ENCODE results near the gene CDC25B.

Gene CDC25B

DNA sequence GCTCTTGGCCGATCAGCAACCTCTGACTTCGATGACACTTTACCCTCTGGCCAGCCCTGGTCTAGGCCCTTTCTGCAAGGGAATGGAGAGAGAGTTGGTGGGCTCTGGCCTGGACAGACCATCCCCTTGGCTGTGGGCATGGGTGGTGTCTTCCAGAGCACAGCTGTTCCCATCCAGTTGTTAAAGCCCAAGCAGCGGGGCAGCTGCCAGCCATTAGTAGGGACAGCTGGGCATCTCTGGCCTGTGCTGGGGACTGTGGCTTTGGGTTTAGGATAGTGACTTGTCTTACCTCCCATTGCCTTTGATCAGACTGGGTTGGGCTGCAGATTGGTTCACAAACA lies 2.8 kb downstream of the CDC25B start:
- CTCF ChIA-PET, result interaction anchor here (1.0 to 1.7 kb wide), 2 partner anchors 12 to 21 kb away, joined by 3 to 9 read pairs; partner anchors contain the start of gene AP5S1
- Mint-ChIP-seq H3K4me3 (peak overlapping the region; percentile 97), H3K9me3 (no peaks in the 10 kb centered on the region), H3K27ac (peak overlapping the region; percentile 98), H3K27me3 (peaks cover 4% of the 10 kb centered on the region), H3K4me1 (peaks cover 77% of the 10 kb centered on the region), H3K36me3 (peaks cover 79% of the 10 kb centered on the region)
- DNase-seq, result no peak

DNA sequence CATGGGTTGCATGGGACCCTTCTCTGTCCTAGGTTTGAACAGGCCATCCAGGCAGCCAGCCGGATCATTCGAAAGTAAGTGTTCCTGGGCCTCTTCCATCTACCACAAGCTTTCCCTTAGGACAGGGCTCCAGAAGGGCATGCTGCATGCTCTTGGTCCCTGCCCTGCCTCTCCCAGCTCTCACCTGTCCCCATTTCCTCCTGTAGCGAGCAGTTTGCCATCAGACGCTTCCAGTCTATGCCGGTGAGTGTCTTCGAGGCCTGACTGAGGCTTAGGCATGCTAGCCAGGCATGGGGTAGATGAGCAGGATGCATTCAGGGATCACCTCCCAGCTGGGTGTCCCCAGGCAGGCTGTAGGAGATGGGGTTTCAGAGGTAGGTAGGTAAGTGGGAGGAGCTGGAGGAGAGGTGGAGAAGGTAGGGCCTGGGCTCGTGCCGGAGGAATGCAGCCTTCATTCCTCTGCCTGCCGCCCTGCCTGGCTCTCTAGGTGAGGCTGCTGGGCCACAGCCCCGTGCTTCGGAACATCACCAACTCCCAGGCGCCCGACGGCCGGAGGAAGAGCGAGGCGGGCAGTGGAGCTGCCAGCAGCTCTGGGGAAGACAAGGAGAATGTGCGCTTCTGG lies 4.3 kb downstream of the CDC25B start:
- Mint-ChIP-seq H3K27me3 (peaks cover 4% of the 10 kb centered on the region), H3K4me3 (peak overlapping the region; percentile 97), H3K4me1 (peaks cover 76% of the 10 kb centered on the region), H3K27ac (peak overlapping the region; percentile 98), H3K36me3 (peaks cover 91% of the 10 kb centered on the region), H3K9me3 (no peaks in the 10 kb centered on the region)
- CTCF ChIA-PET, result interaction anchor here (0.6 to 1.7 kb wide), 2 partner anchors 19 to 85 kb away, joined by 3 to 9 read pairs; partner anchors contain the start of gene AP5S1
- no peak for DNase-seq

DNA sequence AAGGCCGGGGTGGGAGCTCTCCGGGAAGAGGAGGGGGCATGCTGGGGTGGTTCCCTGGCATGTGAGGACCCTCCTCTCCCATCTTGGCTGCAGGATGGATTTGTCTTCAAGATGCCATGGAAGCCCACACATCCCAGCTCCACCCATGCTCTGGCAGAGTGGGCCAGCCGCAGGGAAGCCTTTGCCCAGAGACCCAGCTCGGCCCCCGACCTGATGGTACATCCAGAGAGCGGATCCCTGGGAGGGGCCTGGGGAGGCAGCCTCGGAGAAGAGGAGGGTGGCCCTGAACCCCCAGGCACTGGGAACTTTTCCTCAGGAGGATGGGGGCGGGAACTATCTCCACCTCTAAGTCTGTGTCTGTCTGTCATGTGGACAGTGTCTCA lies 4.8 kb downstream of the CDC25B start:
- Mint-ChIP-seq H3K4me3 (no peak overlapping the region), H3K27ac (peak overlapping the region; percentile 98), H3K9me3 (no peaks in the 10 kb centered on the region), H3K36me3 (peaks cover 91% of the 10 kb centered on the region), H3K27me3 (peaks cover 4% of the 10 kb centered on the region), H3K4me1 (peaks cover 77% of the 10 kb centered on the region)
- CTCF ChIA-PET, result interaction anchor here (0.6 kb wide), 1 partner anchor 84 kb away, joined by 3 read pairs; no protein-coding TSS in a partner anchor
- DNase-seq, result no peak

DNA sequence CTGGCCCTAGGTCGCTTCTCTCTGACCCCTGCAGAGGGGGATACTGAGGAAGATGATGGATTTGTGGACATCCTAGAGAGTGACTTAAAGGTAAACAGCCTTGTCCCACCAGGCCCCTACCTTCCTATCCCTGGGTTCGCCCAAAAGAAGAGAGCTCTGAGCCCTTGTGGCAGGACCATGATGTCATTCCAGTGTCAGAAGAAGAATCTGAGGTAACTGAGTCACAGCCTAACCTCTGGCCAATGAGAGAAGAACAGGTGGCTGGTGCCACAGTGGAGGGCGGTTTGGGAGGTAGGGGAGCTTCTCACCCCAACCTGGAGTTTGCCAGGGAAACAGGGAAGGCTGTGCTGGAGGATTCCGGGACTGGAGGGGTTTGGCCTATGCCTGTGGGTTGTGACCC lies 5.2 kb downstream of the CDC25B start:
- peak overlapping the region; percentile 55 for H3K27ac Mint-ChIP-seq
- H3K27me3 Mint-ChIP-seq, result peaks cover 4% of the 10 kb centered on the region
- H3K4me3 Mint-ChIP-seq, result no peak overlapping the region
- no peak for DNase-seq
- H3K9me3 Mint-ChIP-seq, result no peaks in the 10 kb centered on the region
- CTCF ChIA-PET, result interaction anchor here (0.6 kb wide), 1 partner anchor 84 kb away, joined by 3 read pairs; no protein-coding TSS in a partner anchor
- H3K4me1 Mint-ChIP-seq, result peaks cover 80% of the 10 kb centered on the region
- peaks cover 93% of the 10 kb centered on the region for H3K36me3 Mint-ChIP-seq

DNA sequence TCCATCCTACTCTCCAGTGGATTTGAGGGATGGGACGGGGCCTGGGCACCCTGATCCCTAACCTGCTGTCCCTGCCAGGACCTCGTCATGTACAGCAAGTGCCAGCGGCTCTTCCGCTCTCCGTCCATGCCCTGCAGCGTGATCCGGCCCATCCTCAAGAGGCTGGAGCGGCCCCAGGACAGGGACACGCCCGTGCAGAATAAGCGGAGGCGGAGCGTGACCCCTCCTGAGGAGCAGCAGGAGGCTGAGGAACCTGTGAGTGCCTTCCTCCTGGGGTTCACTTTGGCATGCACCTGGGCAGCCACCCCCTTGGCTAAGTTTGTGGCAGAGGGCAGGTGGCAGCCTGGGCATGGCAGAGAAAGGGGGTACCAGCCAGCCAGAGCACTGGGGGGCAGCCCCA lies 5.7 kb downstream of the CDC25B start:
- H3K36me3 Mint-ChIP-seq, result peaks cover 94% of the 10 kb centered on the region
- H3K27ac Mint-ChIP-seq, result peak overlapping the region; percentile 52
- H3K9me3 Mint-ChIP-seq, result no peaks in the 10 kb centered on the region
- H3K4me1 Mint-ChIP-seq, result peaks cover 84% of the 10 kb centered on the region
- peaks cover 4% of the 10 kb centered on the region for H3K27me3 Mint-ChIP-seq
- no peak overlapping the region for H3K4me3 Mint-ChIP-seq
- no peak for DNase-seq
- CTCF ChIA-PET, result no interaction called here

DNA sequence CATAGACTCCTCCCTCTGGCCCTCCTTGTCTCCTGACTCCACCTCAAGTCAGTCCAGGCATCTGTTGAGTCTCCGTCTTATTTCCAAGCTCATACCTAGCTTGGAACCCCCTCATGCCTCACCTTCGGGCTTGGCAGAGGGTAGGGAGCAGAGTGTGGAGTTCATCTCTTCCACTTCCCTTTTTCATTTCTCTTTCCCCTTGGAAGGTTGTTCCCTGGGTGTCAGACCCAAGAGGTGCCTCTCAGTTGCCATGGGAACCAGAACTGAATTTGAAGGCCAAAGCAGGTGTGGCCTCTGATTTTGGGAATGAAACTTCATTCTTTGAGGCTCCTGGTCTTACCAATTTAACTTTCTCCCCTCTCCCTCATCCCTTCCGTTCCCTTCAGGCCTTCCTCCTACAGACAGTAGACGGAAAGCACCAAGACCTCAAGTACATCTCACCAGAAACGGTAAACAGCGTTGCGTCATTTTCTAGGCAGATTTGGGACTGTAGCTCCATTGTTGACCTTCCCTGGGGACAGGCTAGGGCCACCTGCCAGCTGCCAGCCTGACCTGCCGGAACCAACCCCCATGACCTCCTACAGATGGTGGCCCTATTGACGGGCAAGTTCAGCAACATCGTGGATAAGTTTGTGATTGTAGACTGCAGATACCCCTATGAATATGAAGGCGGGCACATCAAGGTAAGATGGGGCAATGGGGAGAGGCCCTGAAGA lies 6.6 kb downstream of the CDC25B start:
- peak overlapping the region; percentile 36 for H3K4me3 Mint-ChIP-seq
- H3K9me3 Mint-ChIP-seq, result no peaks in the 10 kb centered on the region
- CTCF ChIA-PET, result no interaction called here
- peaks cover 88% of the 10 kb centered on the region for H3K36me3 Mint-ChIP-seq
- peak overlapping the region; percentile 77 for H3K27ac Mint-ChIP-seq
- H3K27me3 Mint-ChIP-seq, result peaks cover 2% of the 10 kb centered on the region
- DNase-seq, result no peak
- H3K4me1 Mint-ChIP-seq, result peaks cover 93% of the 10 kb centered on the region

DNA sequence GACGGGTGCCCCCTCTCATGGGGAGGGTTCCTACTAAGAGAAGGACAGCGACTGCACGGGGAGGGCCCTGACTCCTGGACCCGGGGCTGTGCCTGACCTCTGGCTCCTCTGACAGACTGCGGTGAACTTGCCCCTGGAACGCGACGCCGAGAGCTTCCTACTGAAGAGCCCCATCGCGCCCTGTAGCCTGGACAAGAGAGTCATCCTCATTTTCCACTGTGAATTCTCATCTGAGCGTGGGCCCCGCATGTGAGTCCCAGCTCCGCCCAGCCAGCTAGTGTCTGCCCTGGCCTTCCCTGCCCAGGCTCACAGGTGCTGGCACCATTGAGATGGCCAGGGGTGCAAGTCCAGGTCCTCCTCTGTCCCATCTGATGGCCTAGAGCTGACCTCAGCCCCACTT lies 7.2 kb downstream of the CDC25B start:
- CTCF ChIA-PET, result no interaction called here
- Mint-ChIP-seq H3K4me3 (no peak overlapping the region), H3K36me3 (peaks cover 84% of the 10 kb centered on the region)

DNA sequence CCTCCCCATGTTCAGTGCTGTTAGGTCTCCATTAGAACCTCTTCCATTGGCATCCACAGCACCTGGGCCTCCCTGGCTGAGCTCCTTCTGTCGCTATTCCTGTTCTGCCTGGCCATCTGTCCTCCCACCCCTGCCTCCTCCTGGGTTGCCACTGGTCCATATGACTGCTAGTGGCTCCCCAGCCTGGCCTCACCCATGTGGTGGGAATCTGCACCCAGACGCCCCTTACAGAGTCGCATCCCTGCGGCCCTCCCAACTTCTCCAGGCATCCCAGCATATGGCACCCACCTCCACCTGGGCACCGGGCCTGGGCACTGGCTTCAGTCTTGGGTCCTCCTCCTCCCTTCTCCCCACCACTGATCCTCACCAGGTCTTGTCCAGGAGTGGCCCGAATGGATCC lies 7.7 kb downstream of the CDC25B start:
- peaks cover 92% of the 10 kb centered on the region for H3K4me1 Mint-ChIP-seq
- H3K4me3 Mint-ChIP-seq, result no peak overlapping the region
- CTCF ChIA-PET, result no interaction called here
- H3K36me3 Mint-ChIP-seq, result peaks cover 79% of the 10 kb centered on the region
- DNase-seq, result no peak
- no peaks in the 10 kb centered on the region for H3K9me3 Mint-ChIP-seq
- no peaks in the 10 kb centered on the region for H3K27me3 Mint-ChIP-seq
- peak overlapping the region; percentile 86 for H3K27ac Mint-ChIP-seq

More for the DNA sequence above, 7.2 kb downstream of the CDC25B start:
- Mint-ChIP-seq H3K4me1 (peaks cover 95% of the 10 kb centered on the region), H3K27ac (peak overlapping the region; percentile 86), H3K27me3 (no peaks in the 10 kb centered on the region), H3K9me3 (no peaks in the 10 kb centered on the region)
- no peak for DNase-seq

DNA sequence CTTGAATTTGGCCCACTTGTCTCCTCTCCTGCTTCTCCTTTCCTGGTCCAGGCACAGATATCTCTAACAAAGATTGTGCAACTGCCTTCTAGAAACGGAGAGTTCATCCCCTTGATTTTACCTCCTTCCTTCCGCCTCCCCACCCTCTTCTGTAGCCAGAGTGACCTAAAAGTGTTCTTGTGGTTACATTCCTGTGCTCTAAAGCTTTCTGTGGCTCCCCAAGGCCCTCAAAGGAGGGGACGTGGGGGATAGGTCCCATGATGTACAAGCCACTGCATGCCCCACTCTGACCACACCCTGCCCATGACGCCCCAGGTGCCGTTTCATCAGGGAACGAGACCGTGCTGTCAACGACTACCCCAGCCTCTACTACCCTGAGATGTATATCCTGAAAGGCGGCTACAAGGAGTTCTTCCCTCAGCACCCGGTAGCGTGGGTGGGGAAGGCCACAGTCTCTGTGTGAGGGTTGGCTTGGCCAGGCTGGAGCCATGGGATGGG lies 8.2 kb downstream of the CDC25B start:
- Mint-ChIP-seq H3K36me3 (peaks cover 74% of the 10 kb centered on the region), H3K4me3 (no peak overlapping the region), H3K9me3 (no peaks in the 10 kb centered on the region), H3K27ac (peak overlapping the region; percentile 86), H3K4me1 (peaks cover 88% of the 10 kb centered on the region), H3K27me3 (no peaks in the 10 kb centered on the region)
- CTCF ChIA-PET, result interaction anchor here (0.6 to 1.6 kb wide), 2 partner anchors 14 to 17 kb away, joined by 3 to 6 read pairs; no protein-coding TSS in a partner anchor
- DNase-seq, result no peak

DNA sequence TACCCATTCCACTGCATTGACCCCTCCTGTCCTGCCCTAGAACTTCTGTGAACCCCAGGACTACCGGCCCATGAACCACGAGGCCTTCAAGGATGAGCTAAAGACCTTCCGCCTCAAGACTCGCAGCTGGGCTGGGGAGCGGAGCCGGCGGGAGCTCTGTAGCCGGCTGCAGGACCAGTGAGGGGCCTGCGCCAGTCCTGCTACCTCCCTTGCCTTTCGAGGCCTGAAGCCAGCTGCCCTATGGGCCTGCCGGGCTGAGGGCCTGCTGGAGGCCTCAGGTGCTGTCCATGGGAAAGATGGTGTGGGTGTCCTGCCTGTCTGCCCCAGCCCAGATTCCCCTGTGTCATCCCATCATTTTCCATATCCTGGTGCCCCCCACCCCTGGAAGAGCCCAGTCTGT lies 8.7 kb downstream of the CDC25B start:
- Mint-ChIP-seq H3K27ac (peak overlapping the region; percentile 19), H3K36me3 (peaks cover 70% of the 10 kb centered on the region), H3K9me3 (no peaks in the 10 kb centered on the region), H3K4me3 (no peak overlapping the region), H3K27me3 (no peaks in the 10 kb centered on the region), H3K4me1 (peaks cover 86% of the 10 kb centered on the region)
- CTCF ChIA-PET, result interaction anchor here (0.6 to 1.6 kb wide), 2 partner anchors 14 to 16 kb away, joined by 3 to 6 read pairs; no protein-coding TSS in a partner anchor
- DNase-seq, result no peak

DNA sequence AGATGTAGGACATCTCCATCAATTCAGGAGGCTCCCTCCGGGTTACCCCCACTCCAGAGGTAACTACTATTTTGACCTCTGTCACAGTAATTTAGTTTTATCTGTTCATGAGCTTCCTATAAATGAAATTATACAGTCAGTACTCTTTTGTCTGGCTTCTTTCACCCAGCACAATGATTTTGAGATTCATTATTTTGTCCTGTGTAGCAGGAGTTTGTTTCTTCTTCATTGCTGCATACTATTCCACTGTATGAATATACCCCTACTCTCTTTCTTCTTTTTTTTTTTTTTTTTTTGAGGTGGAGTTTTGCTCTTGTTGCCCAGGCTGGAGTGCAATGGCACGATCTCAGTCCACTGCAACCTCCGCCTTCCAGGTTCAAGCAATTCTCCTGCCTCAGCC lies 12.4 kb downstream of the CDC25B start:
- H3K27ac Mint-ChIP-seq, result peak overlapping the region; percentile 37
- peaks cover 85% of the 10 kb centered on the region for H3K4me1 Mint-ChIP-seq
- peaks cover 41% of the 10 kb centered on the region for H3K36me3 Mint-ChIP-seq
- no peaks in the 10 kb centered on the region for H3K9me3 Mint-ChIP-seq
- no peak overlapping the region for H3K4me3 Mint-ChIP-seq
- no peaks in the 10 kb centered on the region for H3K27me3 Mint-ChIP-seq
- CTCF ChIA-PET, result no interaction called here
- no peak for DNase-seq

DNA sequence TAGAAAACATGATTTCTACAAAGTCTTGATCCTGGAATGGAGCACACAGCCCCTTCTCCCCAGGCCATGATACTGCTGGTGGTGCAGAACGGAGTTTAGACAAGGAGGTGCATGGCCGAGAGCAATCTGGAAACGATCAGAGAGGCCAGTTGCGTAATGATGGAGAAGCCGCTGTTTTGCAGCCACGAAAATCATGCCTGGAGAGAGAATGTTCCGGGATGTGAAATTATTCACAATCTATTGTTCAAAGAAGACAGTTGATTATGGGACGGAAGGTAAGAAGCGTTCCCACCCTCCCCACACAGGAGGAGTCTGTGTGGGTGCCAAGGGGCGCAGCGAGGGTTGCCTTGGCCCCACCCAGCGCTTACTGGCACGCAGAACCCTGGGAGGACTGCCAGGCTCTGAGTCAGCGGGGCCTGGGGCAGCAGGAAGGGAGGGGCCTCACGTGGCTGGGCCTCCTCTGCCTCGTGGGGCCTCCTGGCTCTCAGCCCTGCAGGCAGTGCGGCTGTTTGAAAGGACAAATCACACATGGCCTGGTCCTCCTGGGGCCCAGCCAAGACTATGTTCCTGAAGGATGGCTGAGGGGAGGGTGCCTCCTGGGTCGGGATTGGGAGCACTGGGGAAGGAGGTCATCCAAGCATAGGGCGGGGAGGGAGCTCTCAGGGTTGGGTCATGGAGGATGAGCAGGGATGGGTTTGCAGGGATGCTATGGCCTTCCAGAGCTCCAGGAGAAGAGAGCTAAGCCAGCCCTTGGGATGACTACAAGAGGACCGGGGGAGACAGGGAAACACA lies 15.6 kb downstream of the CDC25B start:
- peaks cover 17% of the 10 kb centered on the region for H3K36me3 Mint-ChIP-seq
- CTCF ChIA-PET, result interaction anchor here (0.7 to 4.7 kb wide), 4 partner anchors 9 to 24 kb away, joined by 3 to 18 read pairs (median 6); partner anchors contain the start of gene AP5S1
- peak overlapping the region; percentile 75 for H3K4me3 Mint-ChIP-seq
- H3K9me3 Mint-ChIP-seq, result no peaks in the 10 kb centered on the region
- H3K27me3 Mint-ChIP-seq, result no peaks in the 10 kb centered on the region
- peak; percentile 93 for DNase-seq
- peaks cover 86% of the 10 kb centered on the region for H3K4me1 Mint-ChIP-seq
- H3K27ac Mint-ChIP-seq, result peak overlapping the region; percentile 98

DNA sequence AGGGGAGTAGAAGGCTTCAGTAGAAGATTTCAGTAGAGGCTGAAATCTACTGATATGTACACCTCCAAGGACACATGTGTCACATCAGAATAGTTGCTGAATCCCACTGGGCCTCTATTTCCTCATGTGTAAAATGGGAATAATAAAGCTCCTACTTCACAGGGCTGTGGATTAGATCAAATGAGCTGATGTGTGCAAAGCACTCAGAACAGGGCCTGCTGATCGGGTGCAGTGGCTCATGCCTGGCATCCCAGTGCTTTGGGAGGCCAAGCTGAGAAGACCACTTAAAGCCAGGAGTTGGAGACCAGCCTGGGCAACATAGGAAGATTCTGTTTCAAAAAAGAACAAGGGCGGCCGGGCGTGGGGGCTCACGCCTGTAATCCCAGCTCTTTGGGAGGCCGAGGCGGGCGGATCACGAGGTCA lies 16.2 kb downstream of the CDC25B start:
- Mint-ChIP-seq H3K4me1 (peaks cover 85% of the 10 kb centered on the region), H3K9me3 (no peaks in the 10 kb centered on the region), H3K27ac (peak overlapping the region; percentile 98), H3K27me3 (no peaks in the 10 kb centered on the region), H3K4me3 (peak overlapping the region; percentile 75), H3K36me3 (peaks cover 12% of the 10 kb centered on the region)
- peak; percentile 21 for DNase-seq
- CTCF ChIA-PET, result interaction anchor here (1.7 to 4.7 kb wide), 2 partner anchors 8 to 24 kb away, joined by 9 to 18 read pairs; partner anchors contain the start of gene AP5S1
